GM12874 (cell line): ENCODE data around the gene JUP.
A peak's percentile ranks its signal among the peaks of the same experiment; 100 is the strongest.

ENCODE experiments used
- CTCF ChIP-seq: IDR thresholded peaks from 2 replicates; pipeline ENCODE4 v1.5.1; 2011; ENCODE audit warnings: low read depth, mild to moderate bottlenecking, control low read depth, low read length, moderate library complexity; ENCODE audit not compliant: insufficient read depth

The JUP gene

DNA sequence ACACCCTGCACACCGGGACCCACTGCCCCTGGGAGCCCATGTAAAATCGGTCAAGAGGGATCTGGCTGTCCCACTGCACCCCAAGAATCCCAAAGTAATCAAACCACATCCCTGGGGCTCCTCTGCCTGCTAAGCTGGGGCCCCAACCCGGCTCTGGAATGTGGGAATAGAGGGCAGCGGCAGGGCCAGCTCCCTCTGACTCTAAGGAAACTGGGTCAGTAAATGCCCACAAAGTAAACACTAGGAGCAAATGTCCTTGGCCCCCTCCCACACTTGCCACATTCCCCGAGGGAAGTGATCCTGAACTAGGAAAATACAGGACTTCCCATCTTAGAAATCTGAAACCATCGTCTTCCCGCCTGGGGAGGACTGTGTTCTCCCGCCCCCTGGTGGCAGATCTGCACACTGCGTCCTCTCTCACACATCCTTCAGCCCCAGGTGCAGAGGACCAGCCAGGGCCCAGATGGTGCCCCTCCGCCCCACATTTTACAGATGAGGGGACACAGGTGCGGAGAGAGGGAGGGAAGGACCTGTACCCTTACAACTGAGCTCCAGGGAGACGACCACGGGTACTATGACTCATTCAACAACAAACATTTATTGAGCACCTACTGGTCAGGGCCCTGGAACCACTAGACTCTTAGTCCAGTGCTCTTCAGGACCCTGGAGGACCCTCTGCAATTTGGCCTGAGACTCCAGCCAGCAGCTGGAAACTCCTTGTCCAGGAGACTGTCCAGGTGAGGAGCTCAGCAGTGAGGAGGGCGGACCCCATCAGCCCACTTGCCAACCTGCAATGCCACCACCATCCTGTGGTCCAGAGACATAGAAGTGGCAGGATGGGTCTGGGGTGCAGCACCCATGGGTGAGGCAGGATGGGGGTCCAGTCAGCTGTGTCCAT is 15.1 kb upstream of the JUP start:
- peak; percentile 95 for TF ChIP-seq CTCF

- no peak for TF ChIP-seq CTCF
Observed at GRCh38 chr17:41800601-41801373, 14.3 kb upstream of the JUP start.

GRCh38 chr17:41799366-41799765 is 12.9 kb upstream of the JUP start:
- TF ChIP-seq CTCF = no peak

DNA sequence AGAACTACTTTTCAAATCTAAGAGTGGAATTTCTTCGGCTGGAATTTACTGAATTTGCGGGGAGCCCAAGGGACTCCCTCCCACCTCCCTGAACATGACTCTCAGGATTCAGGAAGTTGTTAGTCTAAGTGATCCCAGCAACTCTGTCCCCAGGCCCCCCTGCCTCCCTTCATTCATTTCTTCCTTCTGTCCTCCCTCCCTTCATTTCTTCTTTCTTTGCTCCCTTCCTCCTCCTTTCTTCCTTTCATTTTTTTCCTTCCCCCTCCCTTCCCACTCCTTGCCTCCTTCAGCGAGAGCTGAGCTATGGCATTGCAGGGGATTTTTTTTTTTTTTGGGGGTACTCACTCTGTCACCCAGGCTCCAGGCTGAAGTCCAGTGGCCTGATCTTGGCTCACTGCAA is 10.9 kb upstream of the JUP start:
- no peak for TF ChIP-seq CTCF

GRCh38 chr17:41796121-41796895 is 9.8 kb upstream of the JUP start:
- no peak for TF ChIP-seq CTCF

- no peak for TF ChIP-seq CTCF
Observed at GRCh38 chr17:41794540-41794975, 8.0 kb upstream of the JUP start.
